BJ (cell line): Measurements from ENCODE around the gene PASK. TPM values are rescaled to one million over a fixed set of nuclear protein-coding genes. Genes with fewer than 3 reads are reported as not detected.

Source experiments
- CTCF ChIA-PET: fragments of 350-600 bp; formaldehyde crosslinking; extraction: SDS; loops from one replicate; lab custom pipeline; 2021; ENCODE audit warnings: antibody characterized with exemption, inconsistent platforms; lab: Yijun Ruan, JAX
- POLR2A ChIA-PET: fragments of 300-600 bp; sonication (Branson Sonifier 250); formaldehyde crosslinking; extraction: SDS; loops from one replicate; lab custom pipeline; 2021; ENCODE audit warnings: antibody characterized with exemption; lab: Charles Lee
- DNase-seq: peaks from one replicate; pipeline ENCODE4 v3.0.0-alpha.2; 2011; ENCODE audit warnings: low read depth
- H3K27me3 ChIP-seq: 2 replicates; pipeline ENCODE4 v1.6.0; 2011; ENCODE audit warnings: low read length; ENCODE audit not compliant: control insufficient read depth, insufficient read depth
- H3K36me3 ChIP-seq: 2 replicates; pipeline ENCODE4 v1.5.1; 2011; ENCODE audit warnings: low read length; ENCODE audit not compliant: control insufficient read depth, insufficient read depth
- H3K4me3 ChIP-seq: 2 replicates; pipeline ENCODE4 v1.5.1; 2011; ENCODE audit warnings: low read depth, mild to moderate bottlenecking, control low read depth, low read length
- CTCF ChIP-seq: IDR thresholded peaks from 2 replicates; pipeline ENCODE4 v1.5.1; 2011; ENCODE audit warnings: low read depth, mild to moderate bottlenecking, control low read depth, inconsistent platforms, low read length, moderate library complexity; ENCODE audit not compliant: insufficient read depth
- polyA plus RNA-seq: library from polyadenylated mRNA; depleted of rRNA; stranded (reverse); fragments of >200 nt; gene quantifications from 2 replicates; pipeline ENCODE4 v1.2.3, GENCODE V29; 2011; rRNA removed
- small RNA-seq: library from RNA; depleted of rRNA; stranded (forward); fragments of <200 nt; gene quantifications from one replicate; pipeline ENCODE3, GENCODE V24; 2012; ENCODE audit warnings: low replicate concordance, low read depth; ENCODE audit not compliant: insufficient read length

PASK gene
- polyA plus RNA-seq, 1 experiment: 3.4 TPM

- DNase-seq: no peak
- no peaks in the 10 kb centered on the region for H3K27me3 ChIP-seq
- CTCF ChIA-PET: no interaction called here
- H3K36me3 ChIP-seq: no peaks in the 10 kb centered on the region
- no peak for TF ChIP-seq CTCF
- H3K4me3 ChIP-seq: no peak overlapping the region
- POLR2A ChIA-PET: no interaction called here
Measured at GRCh38 chr2:241063587-241063986, 85.7 kb downstream of the PASK start.

GRCh38 chr2:241063093-241063551, 86.2 kb downstream of the PASK start:
- no peak for DNase-seq

GRCh38 chr2:241062389-241063092, 86.7 kb downstream of the PASK start:
- DNase-seq: no peak
- no peak overlapping the region for H3K4me3 ChIP-seq
- no peak for TF ChIP-seq CTCF
- POLR2A ChIA-PET: no interaction called here
- CTCF ChIA-PET: no interaction called here
- H3K27me3 ChIP-seq: no peaks in the 10 kb centered on the region
- H3K36me3 ChIP-seq: no peaks in the 10 kb centered on the region

More at GRCh38 chr2:241063093-241063551, 86.2 kb downstream of the PASK start:
- H3K27me3 ChIP-seq: no peaks in the 10 kb centered on the region
- CTCF ChIA-PET: no interaction called here
- no peak for TF ChIP-seq CTCF
- no peak overlapping the region for H3K4me3 ChIP-seq
- POLR2A ChIA-PET: no interaction called here
- H3K36me3 ChIP-seq: no peaks in the 10 kb centered on the region

GRCh38 chr2:241061275-241061674, 88.0 kb downstream of the PASK start:
- no peak overlapping the region for H3K4me3 ChIP-seq
- DNase-seq: no peak
- no peaks in the 10 kb centered on the region for H3K36me3 ChIP-seq
- POLR2A ChIA-PET: no interaction called here
- CTCF ChIA-PET: interaction anchor here (0.5 to 2.8 kb wide), 4 partner anchors 17 to 181 kb away, joined by 3 to 12 read pairs (median 4); no protein-coding TSS in a partner anchor
- no peaks in the 10 kb centered on the region for H3K27me3 ChIP-seq
- TF ChIP-seq CTCF: no peak

Small RNAs within 50 kb of the gene (small RNA-seq; reads per million reads assigned to genes)
- not detected for gene AC005237.2

Other genes starting within 250 kb of the PASK start
- not detected in 2 replicates for gene CROCC2, start 243.1 kb downstream of the PASK start, polyA plus RNA-seq
- 1.8 and 3.9 TPM in 2 replicates for gene SNED1, start 150.9 kb downstream of the PASK start, polyA plus RNA-seq
- 32.0 and 33.6 TPM in 2 replicates for gene MTERF4, start 47.2 kb downstream of the PASK start, polyA plus RNA-seq
- 45.8 and 63.0 TPM in 2 replicates for gene PPP1R7, start 995 bp upstream of the PASK start, polyA plus RNA-seq
- gene ANO7, start 39.2 kb upstream of the PASK start, polyA plus RNA-seq: 0.50 and 0.74 TPM in 2 replicates
- gene HDLBP, start 166.2 kb upstream of the PASK start, polyA plus RNA-seq: 738 and 948 TPM in 2 replicates
- 336 and 712 TPM in 2 replicates for gene SEPTIN2, start 166.5 kb upstream of the PASK start, polyA plus RNA-seq
- gene FARP2, start 206.8 kb upstream of the PASK start, polyA plus RNA-seq: 28.7 and 30.0 TPM in 2 replicates